GM10248 (cell line): Measurements from ENCODE around the gene MAPK1.
"Not testable (repeated sequence)": the region's sequence is repeated elsewhere in the genome, so short reads cannot be mapped to it uniquely, and the experiment has no call there.

Experiments used
- CTCF ChIA-PET: fragments of 300-600 bp; sonication (Branson Sonifier 250); formaldehyde crosslinking; extraction: SDS; loops from one replicate; lab custom pipeline; 2021; ENCODE audit warnings: antibody characterized with exemption; lab: Yijun Ruan, JAX
- POLR2A ChIA-PET: fragments of 350-650 bp; sonication (Branson Sonifier 250); formaldehyde crosslinking; extraction: SDS; loops from one replicate; lab custom pipeline; 2020; ENCODE audit warnings: antibody characterized with exemption; lab: Yijun Ruan, JAX
- DNase-seq: peaks from one replicate; pipeline ENCODE4 v3.0.0; 2012; ENCODE audit errors: extremely low spot score
- TF ChIP-seq, protein P1 (sequence below): IDR thresholded peaks from 2 replicates; pipeline ENCODE4 v1.5.1; 2012; ENCODE audit warnings: mild to moderate bottlenecking, low read depth; ENCODE audit errors: extremely low read depth, missing control alignments, control extremely low read depth

The MAPK1 gene

DNA sequence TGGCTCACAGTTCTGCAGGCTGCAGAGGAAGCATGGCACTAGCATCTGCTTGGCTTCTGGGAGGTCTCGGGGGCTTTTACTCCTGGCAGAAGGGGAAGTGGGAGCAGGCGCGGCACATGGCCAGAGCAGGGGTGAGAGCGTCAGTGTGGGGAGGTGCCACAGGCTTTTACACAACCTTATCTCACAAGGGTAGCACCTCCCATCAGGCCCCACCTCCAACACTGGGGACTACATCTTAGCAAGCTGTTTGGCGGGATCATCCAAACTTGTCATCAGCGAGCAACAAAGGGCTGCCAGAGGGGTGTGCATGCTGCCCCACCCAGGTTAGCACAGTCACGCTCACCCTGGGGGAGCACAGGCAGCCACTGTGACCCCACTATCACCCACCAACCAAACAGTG is 112.9 kb downstream of the MAPK1 start:
- ChIA-PET POLR2A (no interaction called here), CTCF (no interaction called here)
- TF ChIP-seq, protein P1, sequence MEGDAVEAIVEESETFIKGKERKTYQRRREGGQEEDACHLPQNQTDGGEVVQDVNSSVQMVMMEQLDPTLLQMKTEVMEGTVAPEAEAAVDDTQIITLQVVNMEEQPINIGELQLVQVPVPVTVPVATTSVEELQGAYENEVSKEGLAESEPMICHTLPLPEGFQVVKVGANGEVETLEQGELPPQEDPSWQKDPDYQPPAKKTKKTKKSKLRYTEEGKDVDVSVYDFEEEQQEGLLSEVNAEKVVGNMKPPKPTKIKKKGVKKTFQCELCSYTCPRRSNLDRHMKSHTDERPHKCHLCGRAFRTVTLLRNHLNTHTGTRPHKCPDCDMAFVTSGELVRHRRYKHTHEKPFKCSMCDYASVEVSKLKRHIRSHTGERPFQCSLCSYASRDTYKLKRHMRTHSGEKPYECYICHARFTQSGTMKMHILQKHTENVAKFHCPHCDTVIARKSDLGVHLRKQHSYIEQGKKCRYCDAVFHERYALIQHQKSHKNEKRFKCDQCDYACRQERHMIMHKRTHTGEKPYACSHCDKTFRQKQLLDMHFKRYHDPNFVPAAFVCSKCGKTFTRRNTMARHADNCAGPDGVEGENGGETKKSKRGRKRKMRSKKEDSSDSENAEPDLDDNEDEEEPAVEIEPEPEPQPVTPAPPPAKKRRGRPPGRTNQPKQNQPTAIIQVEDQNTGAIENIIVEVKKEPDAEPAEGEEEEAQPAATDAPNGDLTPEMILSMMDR, result no peak
- DNase-seq, result peak; percentile 39

DNA sequence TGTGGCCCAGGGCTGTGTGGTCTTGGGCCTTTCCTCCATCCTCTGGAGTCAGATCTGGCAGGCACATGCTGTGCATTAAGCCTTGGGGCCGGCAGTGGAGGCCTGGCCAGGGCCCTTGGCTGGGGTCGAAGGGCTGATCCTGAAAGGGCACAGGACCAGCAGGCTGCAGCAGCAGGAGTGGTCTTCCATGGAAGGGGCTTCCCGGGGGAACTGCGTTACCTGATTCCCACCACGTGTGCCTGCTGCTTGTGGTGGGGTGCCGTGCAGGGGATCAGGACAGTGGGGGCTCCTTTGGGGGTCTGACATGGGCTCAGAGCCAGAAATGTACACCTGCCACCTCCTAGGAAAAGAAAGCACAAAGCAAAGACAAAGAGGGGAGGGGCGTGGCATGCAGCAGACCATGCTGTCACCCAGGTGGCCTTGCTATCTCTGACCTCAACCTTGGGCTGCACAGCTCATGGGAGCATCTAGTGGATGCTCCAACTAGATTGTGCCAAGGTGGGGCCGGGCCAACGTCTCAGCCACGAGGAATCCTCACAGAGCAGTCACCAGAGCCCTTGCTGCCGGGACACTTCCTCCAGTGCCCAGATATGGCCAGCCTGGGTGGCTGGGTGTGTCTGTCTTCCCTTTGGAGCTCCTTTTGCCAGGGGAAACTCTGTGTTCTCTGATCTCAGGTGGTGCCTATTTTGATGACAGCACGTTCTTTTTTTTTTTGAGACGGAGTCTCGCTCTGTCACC is 113.9 kb downstream of the MAPK1 start:
- ChIA-PET CTCF (no interaction called here), POLR2A (no interaction called here)
- TF ChIP-seq, protein P1, result no peak
- DNase-seq, result no peak

DNA sequence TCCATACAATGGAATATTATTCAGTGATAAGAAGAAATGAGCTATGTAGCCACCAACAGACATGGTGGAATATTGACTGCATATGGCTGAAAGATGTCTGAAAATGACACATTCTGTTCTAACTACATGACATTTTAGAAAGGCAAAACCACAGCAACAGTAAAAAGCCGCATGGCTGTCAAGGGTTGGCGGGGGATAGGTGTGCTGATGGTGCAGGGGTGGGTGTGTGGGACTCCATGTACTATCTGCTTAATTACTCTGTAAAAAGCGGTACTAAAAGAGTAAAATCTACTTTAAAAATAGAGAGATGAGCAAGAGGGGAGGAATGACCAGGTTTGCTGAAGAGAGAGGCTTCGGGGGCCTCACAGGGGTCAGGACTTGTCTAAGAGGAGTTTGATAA is 115.2 kb downstream of the MAPK1 start:
- ChIA-PET POLR2A (interaction anchor here (1.0 kb wide), 1 partner anchor 11 kb away, joined by 3 read pairs; no protein-coding TSS in a partner anchor), CTCF (no interaction called here)
- no peak for DNase-seq
- TF ChIP-seq, protein P1, result no peak

DNA sequence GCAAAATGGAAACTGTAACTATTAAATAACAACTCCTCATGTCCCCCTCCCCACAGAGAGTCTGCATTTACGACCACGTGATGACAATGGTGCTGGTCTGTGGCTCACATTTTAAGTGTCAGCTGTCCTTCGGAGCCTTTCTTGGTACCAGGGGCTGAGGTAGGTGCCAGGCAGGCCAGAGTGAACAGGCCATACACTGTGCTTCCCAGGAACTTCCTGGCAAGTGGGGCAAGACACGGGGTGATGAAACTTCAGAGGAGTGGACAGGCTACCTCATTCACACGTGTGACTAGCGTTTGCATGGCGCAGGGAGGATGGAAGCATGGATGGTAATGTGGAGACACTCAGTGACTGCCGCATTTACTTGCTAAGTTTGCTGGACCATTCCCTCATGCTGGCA is 121.5 kb downstream of the MAPK1 start:
- ChIA-PET CTCF (no interaction called here), POLR2A (no interaction called here)
- DNase-seq, result no peak
- TF ChIP-seq, protein P1, result no peak

DNA sequence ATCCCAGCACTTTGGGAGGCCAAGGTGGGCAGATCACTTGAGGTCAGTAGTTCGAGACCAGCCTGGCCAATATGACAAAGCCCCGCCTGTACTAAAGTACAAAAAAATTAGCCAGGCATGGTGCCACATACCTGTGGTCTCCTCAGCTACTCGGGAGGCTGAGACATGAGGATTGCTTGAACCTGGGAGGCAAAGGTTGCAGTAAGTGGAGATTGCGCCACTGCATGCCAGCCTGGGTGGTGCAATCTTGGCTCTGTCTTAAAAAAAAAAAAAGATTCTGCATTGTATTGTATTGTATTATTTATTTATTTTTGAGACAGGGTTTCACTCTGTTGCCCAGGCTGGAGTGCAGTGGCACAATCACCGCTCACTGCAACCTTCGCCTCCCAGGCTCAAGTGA is 122.5 kb downstream of the MAPK1 start:
- POLR2A ChIA-PET, DNase-seq: not testable (repeated sequence)
- CTCF ChIA-PET, result interaction anchor here (1.1 kb wide), 1 partner anchor 227 kb away, joined by 3 read pairs; no protein-coding TSS in a partner anchor

DNA sequence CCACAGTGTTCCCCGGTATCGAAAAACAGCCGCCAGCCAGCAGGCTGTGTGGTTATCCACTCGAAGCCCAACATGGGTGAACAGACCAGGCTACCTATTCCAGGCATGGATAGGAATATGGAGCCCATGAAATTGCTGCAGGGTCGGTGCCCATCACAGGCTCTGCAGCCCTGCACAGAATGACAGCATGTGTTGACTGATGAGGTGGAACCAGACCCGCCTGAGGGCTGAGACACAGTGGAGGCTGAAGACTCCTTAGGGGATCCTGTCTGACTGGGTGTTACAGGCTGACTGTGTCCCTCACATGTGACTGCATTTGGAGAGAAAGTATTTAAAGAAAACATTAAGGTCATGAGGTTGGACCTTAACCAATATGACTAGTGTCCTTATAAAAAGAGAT is 125.7 kb downstream of the MAPK1 start:
- ChIA-PET POLR2A (no interaction called here), CTCF (no interaction called here)
- DNase-seq, result no peak

DNA sequence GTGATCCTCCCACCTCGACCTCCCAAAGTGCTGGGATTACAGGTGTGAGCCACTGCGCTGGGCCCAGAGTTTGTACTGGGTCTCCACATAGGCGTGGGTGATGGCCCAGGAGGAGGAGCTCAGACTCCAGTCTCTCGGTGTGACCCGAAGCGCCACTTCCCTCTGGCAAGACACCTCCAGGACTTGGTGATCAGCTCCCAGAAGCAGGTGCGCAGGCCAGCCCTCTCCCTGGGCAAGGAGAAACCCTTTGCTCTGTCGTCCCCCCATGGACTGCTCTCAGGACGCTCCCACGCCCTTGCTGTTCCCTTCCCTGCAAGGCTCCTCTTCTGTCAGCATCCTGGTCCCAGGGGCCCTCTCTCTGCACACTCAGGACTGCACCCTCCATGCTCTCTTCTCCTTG is 126.4 kb downstream of the MAPK1 start:
- TF ChIP-seq, protein P1, result no peak
- ChIA-PET CTCF (no interaction called here), POLR2A (no interaction called here)
- no peak for DNase-seq

More for the DNA sequence above, 125.7 kb downstream of the MAPK1 start:
- TF ChIP-seq, protein P1, result no peak
